ENCODE measurements around the gene LHX1.

The LHX1 gene

GRCh38 chr17:36892112-36892838 lies 45.0 kb upstream of the LHX1 start:
- no peaks in the 10 kb centered on the region for H3K9me3 ChIP-seq (ENCODE audit: control insufficient read depth, insufficient read depth, low read depth, low read length)
- H3K36me3 ChIP-seq (ENCODE audit: control insufficient read depth in 2 of 2, insufficient read depth in 1 of 2, low read length in 2 of 2) = no peaks in the 10 kb centered on the region
- no peak for TF ChIP-seq GLIS2 (tag by site-specific recombination; IDR thresholded peaks at IDR 0.05)
- no peak for TF ChIP-seq ZNF248 (tag by site-specific recombination; IDR thresholded peaks at IDR 0.05)
- no peak overlapping the region for H3K27ac ChIP-seq (ENCODE audit: extremely low read depth, low read depth, low read length)
- H3K4me3 ChIP-seq (ENCODE audit: low read depth, low read length) = no peak overlapping the region
- ChIA-PET POLR2A (interaction anchor here (0.6 to 1.1 kb wide), 3 partner anchors 10 to 46 kb away, joined by 3 to 5 read pairs (median 3); partner anchors contain the start of gene LHX1), CTCF (interaction anchor here (1.0 kb wide), 2 partner anchors 15 to 266 kb away, joined by 3 to 6 read pairs; no protein-coding TSS in a partner anchor)
- H3K4me1 ChIP-seq (ENCODE audit: control insufficient read depth, insufficient read depth, low read length) = 0 out of 2 replicates have a peak, but pooled peaks cover 2% of the 10 kb centered on the region

GRCh38 chr17:36894177-36894576 lies 43.1 kb upstream of the LHX1 start:
- TF ChIP-seq ZNF561 (tag by site-specific recombination; IDR thresholded peaks at IDR 0.05; ENCODE audit: borderline replicate concordance) (no peak), KLF10 (tag by site-specific recombination; IDR thresholded peaks at IDR 0.05) (no peak), PBX3 (CRISPR knock-in tag; IDR thresholded peaks at IDR 0.05) (no peak), ZSCAN16 (tag by site-specific recombination; IDR thresholded peaks at IDR 0.05) (no peak), ZBTB21 (tag by site-specific recombination; IDR thresholded peaks at IDR 0.05) (no peak), ZNF2 (tag by site-specific recombination; IDR thresholded peaks at IDR 0.05) (no peak), PRDM1 (tag by site-specific recombination; IDR thresholded peaks at IDR 0.05) (no peak), ZNF354C (tag by site-specific recombination; IDR thresholded peaks at IDR 0.05; ENCODE audit: borderline replicate concordance, low read depth) (no peak), ZBTB17 (tag by site-specific recombination; IDR thresholded peaks at IDR 0.05) (no peak)
- ChIA-PET CTCF (no interaction called here), POLR2A (interaction anchor here (0.8 kb wide), 1 partner anchor 82 kb away, joined by 6 read pairs; no protein-coding TSS in a partner anchor)
- Histone ChIP-seq H3K9me3 (ENCODE audit: control insufficient read depth, insufficient read depth, low read depth, low read length) (no peaks in the 10 kb centered on the region), H3K36me3 (ENCODE audit: control insufficient read depth in 2 of 2, insufficient read depth in 1 of 2, low read length in 2 of 2) (no peaks in the 10 kb centered on the region), H3K4me3 (ENCODE audit: low read depth, low read length) (no peak overlapping the region), H3K27ac (ENCODE audit: extremely low read depth, low read depth, low read length) (no peak overlapping the region), H3K4me1 (ENCODE audit: control insufficient read depth, insufficient read depth, low read length) (no peaks in the 10 kb centered on the region)

- Histone ChIP-seq H3K4me3 (ENCODE audit: low read depth, low read length) (no peak overlapping the region), H3K9me3 (ENCODE audit: control insufficient read depth, insufficient read depth, low read depth, low read length) (no peaks in the 10 kb centered on the region), H3K27ac (ENCODE audit: extremely low read depth, low read depth, low read length) (no peak overlapping the region), H3K4me1 (ENCODE audit: control insufficient read depth, insufficient read depth, low read length) (no peaks in the 10 kb centered on the region), H3K36me3 (ENCODE audit: control insufficient read depth in 2 of 2, insufficient read depth in 1 of 2, low read length in 2 of 2) (no peaks in the 10 kb centered on the region)
- ChIA-PET CTCF (no interaction called here), POLR2A (no interaction called here)
- no peak for TF ChIP-seq EGR2 (tag by site-specific recombination; IDR thresholded peaks at IDR 0.05; ENCODE audit: low read depth)
- TF ChIP-seq ZNF335 (tag by site-specific recombination; conservative IDR thresholded peaks at IDR 0.05) = no peak
- TF ChIP-seq ZSCAN4 (tag by site-specific recombination; IDR thresholded peaks at IDR 0.05) = no peak
- no peak for TF ChIP-seq ZNF768 (tag by site-specific recombination; IDR thresholded peaks at IDR 0.05)
- TF ChIP-seq ZIC2 (tag by site-specific recombination; IDR thresholded peaks at IDR 0.05) = no peak
- no peak for TF ChIP-seq BCL11A (tag by site-specific recombination; IDR thresholded peaks at IDR 0.05; ENCODE audit: low read depth)
- no peak for TF ChIP-seq ZNF341 (tag by site-specific recombination; IDR thresholded peaks at IDR 0.05; ENCODE audit: low read depth)
- no peak for TF ChIP-seq BCL6B (tag by site-specific recombination; IDR thresholded peaks at IDR 0.05)
- TF ChIP-seq OSR2 (tag by site-specific recombination; IDR thresholded peaks at IDR 0.05) = no peak
- no peak for TF ChIP-seq GFI1B (tag by site-specific recombination; IDR thresholded peaks at IDR 0.05)
- TF ChIP-seq ZSCAN5A (tag by site-specific recombination; IDR thresholded peaks at IDR 0.05) = no peak
- TF ChIP-seq REPIN1 (tag by site-specific recombination; IDR thresholded peaks at IDR 0.05; ENCODE audit: low read depth) = no peak
- no peak for TF ChIP-seq ZNF366 (tag by site-specific recombination; conservative IDR thresholded peaks at IDR 0.05)
- no peak for TF ChIP-seq FEZF1 (tag by site-specific recombination; IDR thresholded peaks at IDR 0.05)
- no peak for TF ChIP-seq ZNF530 (tag by site-specific recombination; IDR thresholded peaks at IDR 0.05; ENCODE audit: low read depth)
- TF ChIP-seq ZNF416 (tag by site-specific recombination; IDR thresholded peaks at IDR 0.05) = no peak
Measured at GRCh38 chr17:36894925-36895324, 42.4 kb upstream of the LHX1 start.

All from HEK293 (cell line).